ENCODE measurements around the gene NPHP4. TPM values are rescaled to one million over a fixed set of nuclear protein-coding genes. Genes with fewer than 3 reads are reported as not detected.

The NPHP4 gene
- total RNA-seq, 4 donors from 2014 or later: 11.2 to 24.5 (median 18.2) TPM

DNA sequence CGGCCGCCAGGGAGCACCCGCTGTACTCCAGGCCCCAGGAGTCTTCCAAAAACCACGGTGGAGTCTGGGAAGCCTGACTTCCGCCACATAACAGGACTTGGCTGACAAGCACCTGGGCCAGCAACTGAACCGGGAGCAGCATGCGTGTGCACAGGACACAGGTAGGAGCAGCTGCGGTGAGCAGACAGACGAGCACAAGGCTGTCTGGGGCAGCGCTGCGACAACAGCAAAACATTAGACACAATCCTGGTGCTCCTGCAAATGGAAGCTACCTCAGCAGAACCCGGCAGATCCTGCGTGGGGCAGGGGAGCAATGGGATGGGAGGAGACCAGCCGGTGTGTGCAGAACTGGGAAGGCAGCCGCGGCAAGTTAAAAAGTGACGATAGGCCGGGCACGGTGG lies 80.4 kb downstream of the NPHP4 start:
- 94 to 95% methylated on average over 19 of the region's 19 CpGs for WGBS, 2 donors
- TF ChIP-seq POLR2A (IDR thresholded peaks at IDR 0.05): no peak
- TF ChIP-seq, protein P1, sequence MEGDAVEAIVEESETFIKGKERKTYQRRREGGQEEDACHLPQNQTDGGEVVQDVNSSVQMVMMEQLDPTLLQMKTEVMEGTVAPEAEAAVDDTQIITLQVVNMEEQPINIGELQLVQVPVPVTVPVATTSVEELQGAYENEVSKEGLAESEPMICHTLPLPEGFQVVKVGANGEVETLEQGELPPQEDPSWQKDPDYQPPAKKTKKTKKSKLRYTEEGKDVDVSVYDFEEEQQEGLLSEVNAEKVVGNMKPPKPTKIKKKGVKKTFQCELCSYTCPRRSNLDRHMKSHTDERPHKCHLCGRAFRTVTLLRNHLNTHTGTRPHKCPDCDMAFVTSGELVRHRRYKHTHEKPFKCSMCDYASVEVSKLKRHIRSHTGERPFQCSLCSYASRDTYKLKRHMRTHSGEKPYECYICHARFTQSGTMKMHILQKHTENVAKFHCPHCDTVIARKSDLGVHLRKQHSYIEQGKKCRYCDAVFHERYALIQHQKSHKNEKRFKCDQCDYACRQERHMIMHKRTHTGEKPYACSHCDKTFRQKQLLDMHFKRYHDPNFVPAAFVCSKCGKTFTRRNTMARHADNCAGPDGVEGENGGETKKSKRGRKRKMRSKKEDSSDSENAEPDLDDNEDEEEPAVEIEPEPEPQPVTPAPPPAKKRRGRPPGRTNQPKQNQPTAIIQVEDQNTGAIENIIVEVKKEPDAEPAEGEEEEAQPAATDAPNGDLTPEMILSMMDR (IDR thresholded peaks at IDR 0.05): no peak
- H3K4me3 ChIP-seq (ENCODE audit: low read depth, poor library complexity, severe bottlenecking): no peak overlapping the region
- DNase-seq (ENCODE audit: low spot score in 2 of 2): peak in 1 of 2 donors; percentile 73
- intact Hi-C loops (cut with DNase I; ENCODE audit: low total_unique reads): loop anchor here (10.0 kb wide), 1 partner anchor 277 kb away; no protein-coding TSS in a partner anchor

DNA sequence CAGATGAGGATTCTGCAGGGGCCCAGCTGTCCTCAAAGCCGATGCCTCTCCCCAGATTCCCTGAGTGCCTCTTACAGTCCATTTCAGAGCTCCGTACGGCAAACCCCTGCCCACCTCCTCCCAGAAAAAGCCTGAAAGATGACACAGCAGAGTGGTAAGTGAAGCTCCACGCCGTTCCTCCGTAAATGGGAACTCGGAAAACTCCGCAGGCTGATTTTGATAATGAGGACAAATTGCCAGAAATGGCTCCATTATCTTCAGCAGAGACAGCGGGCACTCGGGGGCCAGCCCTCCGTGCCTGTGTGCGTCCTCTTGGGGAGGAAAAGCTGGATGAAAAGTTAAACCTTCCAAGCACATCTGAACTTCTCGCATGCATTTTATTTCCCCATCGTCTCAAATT lies 81.1 kb downstream of the NPHP4 start:
- 92 to 93% methylated on average over 14 of the region's 14 CpGs for WGBS, 2 donors
- no peak overlapping the region for H3K4me3 ChIP-seq (ENCODE audit: low read depth, poor library complexity, severe bottlenecking)
- DNase-seq (ENCODE audit: low spot score in 2 of 2): peak in 1 of 2 donors; percentile 58
- intact Hi-C loops (cut with DNase I; ENCODE audit: low total_unique reads): loop anchor here (10.0 kb wide), 1 partner anchor 276 kb away; no protein-coding TSS in a partner anchor
- no peak for TF ChIP-seq POLR2A (IDR thresholded peaks at IDR 0.05)
- TF ChIP-seq, protein P1 (IDR thresholded peaks at IDR 0.05): no peak

DNA sequence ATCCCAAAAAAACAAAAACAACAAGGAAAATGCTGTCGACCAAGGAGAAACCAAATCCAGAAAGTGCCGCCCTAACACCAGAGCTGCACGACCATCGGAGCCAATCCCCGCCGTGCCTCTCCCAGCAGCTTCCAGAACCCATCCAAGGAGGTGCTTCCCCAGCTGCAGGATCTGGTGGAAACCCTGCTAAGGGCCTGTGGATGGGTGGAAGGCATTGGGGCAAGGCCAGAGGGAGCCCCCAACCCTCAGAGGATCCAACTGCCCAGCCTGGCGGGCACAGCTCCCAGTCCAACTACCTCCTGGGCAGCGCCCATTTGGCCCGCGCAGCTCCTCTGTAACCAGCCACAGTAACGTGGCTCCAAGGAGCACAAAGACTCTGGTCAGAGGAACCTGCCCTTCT lies 81.6 kb downstream of the NPHP4 start:
- 95% methylated on average over 11 of the region's 11 CpGs for WGBS, 2 donors
- TF ChIP-seq, protein P1 (IDR thresholded peaks at IDR 0.05): no peak
- TF ChIP-seq POLR2A (IDR thresholded peaks at IDR 0.05): no peak
- peak in 1 of 2 donors; percentile 72 for DNase-seq (ENCODE audit: low spot score in 2 of 2)
- intact Hi-C loops (cut with DNase I; ENCODE audit: low total_unique reads): loop anchor here (10.0 kb wide), 1 partner anchor 276 kb away; no protein-coding TSS in a partner anchor
- H3K4me3 ChIP-seq (ENCODE audit: low read depth, poor library complexity, severe bottlenecking): no peak overlapping the region

DNA sequence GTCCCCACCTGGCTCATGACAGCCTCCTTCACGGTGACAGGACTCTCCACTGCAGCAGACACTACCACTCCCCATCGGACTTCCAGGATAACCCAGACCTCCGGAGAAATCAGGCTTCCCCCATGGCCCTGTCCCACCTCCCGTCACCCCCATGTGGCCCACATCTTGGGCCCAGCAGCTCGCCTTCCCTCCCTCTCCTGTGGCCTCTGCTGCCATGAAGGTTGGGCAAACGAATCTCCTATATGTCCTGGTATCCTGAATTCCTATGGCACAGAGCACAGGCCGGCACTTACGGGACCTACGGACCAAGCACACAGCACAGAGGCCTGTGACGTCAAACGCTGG lies 82.0 kb downstream of the NPHP4 start:
- intact Hi-C loops (cut with DNase I; ENCODE audit: low total_unique reads): loop anchor here (10.0 kb wide), 1 partner anchor 275 kb away; no protein-coding TSS in a partner anchor
- DNase-seq (ENCODE audit: low spot score in 2 of 2): no peak
- TF ChIP-seq, protein P1 (IDR thresholded peaks at IDR 0.05): no peak
- no peak for TF ChIP-seq POLR2A (IDR thresholded peaks at IDR 0.05)
- H3K4me3 ChIP-seq (ENCODE audit: low read depth, poor library complexity, severe bottlenecking): no peak overlapping the region
- WGBS, 2 donors: 92 to 97% methylated on average over 11 of the region's 11 CpGs

DNA sequence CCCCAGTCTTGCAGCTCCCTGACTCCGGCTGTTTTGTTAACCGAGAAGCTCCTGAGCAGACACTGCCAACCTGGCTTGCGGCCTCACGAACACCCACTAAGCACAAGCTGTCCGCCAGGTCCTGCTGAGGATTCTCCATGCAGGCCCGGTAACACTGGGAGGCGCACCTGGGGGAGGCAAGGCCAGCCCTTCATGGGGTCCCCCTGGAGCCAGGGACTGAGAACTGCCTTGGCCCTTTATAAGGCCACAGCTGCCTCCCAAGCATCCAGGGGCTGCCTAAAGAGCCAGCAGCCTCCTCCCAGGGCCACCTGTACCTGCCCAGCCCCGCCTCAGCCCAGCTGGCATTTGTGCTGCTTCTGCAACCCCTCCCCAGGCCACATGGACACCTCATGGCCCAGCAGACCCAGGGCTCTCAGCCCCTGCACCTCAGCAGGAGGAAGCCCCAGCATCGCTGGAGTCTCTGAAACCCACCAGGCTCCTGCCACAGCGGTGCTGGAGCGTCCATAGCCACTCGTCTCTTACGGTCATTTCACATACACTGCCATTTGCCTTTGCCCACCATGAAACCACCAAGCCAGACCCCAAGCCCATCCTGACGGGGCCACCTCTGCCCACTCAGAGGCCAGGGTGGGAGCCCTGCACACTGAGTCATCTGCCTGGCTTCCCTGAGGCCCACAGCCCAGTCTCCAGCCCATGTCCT lies 82.5 kb downstream of the NPHP4 start:
- H3K4me3 ChIP-seq (ENCODE audit: low read depth, poor library complexity, severe bottlenecking): no peak overlapping the region
- no peak for TF ChIP-seq POLR2A (IDR thresholded peaks at IDR 0.05)
- TF ChIP-seq, protein P1 (IDR thresholded peaks at IDR 0.05): no peak
- intact Hi-C loops (cut with DNase I; ENCODE audit: low total_unique reads): loop anchor here (10.0 kb wide), 1 partner anchor 275 kb away; no protein-coding TSS in a partner anchor
- DNase-seq (ENCODE audit: low spot score in 2 of 2): peak in 1 of 2 donors; percentile 67
- 91 to 96% methylated on average over 11 to 14 of the region's 14 CpGs for whole genome bisulfite sequencing, 2 donors

Measured in lower leg skin (tissue), 4 donors.